GM20431 (cell line): ENCODE results near the gene ONECUT3.

Source experiments
- in situ Hi-C: fragments of 300-500 bp; cut with MseI, MboI; formaldehyde crosslinking; loops from one replicate; pipeline ENCODE4 v1.15.0; 2020; ENCODE audit warnings: low sequenced_read_pairs; ENCODE audit not compliant: unreplicated experiment

Gene ONECUT3

GRCh38 chr19:1736927-1737326 lies 16.4 kb upstream of the ONECUT3 start:
- in situ Hi-C loops: no loop called here

- in situ Hi-C loops: no loop called here
These were observed 13.2 kb upstream of the ONECUT3 start for GRCh38 chr19:1739960-1740629.

GRCh38 chr19:1742989-1743696 lies 10.2 kb upstream of the ONECUT3 start:
- in situ Hi-C loops: no loop called here

GRCh38 chr19:1744133-1744665 lies 9.1 kb upstream of the ONECUT3 start:
- in situ Hi-C loops: no loop called here

- in situ Hi-C loops: no loop called here
These were observed 8.3 kb upstream of the ONECUT3 start for GRCh38 chr19:1744822-1745563.

GRCh38 chr19:1745589-1746031 lies 7.7 kb upstream of the ONECUT3 start:
- in situ Hi-C loops: no loop called here

GRCh38 chr19:1746401-1747284 lies 6.7 kb upstream of the ONECUT3 start:
- in situ Hi-C loops: no loop called here

- in situ Hi-C loops: no loop called here
These were observed 5.8 kb upstream of the ONECUT3 start for GRCh38 chr19:1747285-1748114.

- in situ Hi-C loops: no loop called here
These were observed 5.0 kb upstream of the ONECUT3 start for GRCh38 chr19:1748115-1748872.

GRCh38 chr19:1748873-1749341 lies 4.4 kb upstream of the ONECUT3 start:
- in situ Hi-C loops: no loop called here

GRCh38 chr19:1749373-1750342 lies 3.6 kb upstream of the ONECUT3 start:
- in situ Hi-C loops: no loop called here

- in situ Hi-C loops: no loop called here
These were observed 2.8 kb upstream of the ONECUT3 start for GRCh38 chr19:1750343-1751021.

GRCh38 chr19:1751367-1752008 lies 1.8 kb upstream of the ONECUT3 start:
- in situ Hi-C loops: no loop called here

GRCh38 chr19:1752009-1752756 lies 1.1 kb upstream of the ONECUT3 start:
- in situ Hi-C loops: no loop called here

GRCh38 chr19:1754018-1754635 lies 821 bp downstream of the ONECUT3 start:
- in situ Hi-C loops: no loop called here
